ENCODE measurements around the gene UBE2D2. TPM values are rescaled to one million over a fixed set of nuclear protein-coding genes. Genes with fewer than 3 reads are reported as not detected.

The UBE2D2 gene
- total and polyA plus RNA-seq, 10 of the 15 experiments (the other 5 are each of a cell fraction or from before 2014, with no cell fraction given): 58.6 to 245 (median 128) TPM

DNA sequence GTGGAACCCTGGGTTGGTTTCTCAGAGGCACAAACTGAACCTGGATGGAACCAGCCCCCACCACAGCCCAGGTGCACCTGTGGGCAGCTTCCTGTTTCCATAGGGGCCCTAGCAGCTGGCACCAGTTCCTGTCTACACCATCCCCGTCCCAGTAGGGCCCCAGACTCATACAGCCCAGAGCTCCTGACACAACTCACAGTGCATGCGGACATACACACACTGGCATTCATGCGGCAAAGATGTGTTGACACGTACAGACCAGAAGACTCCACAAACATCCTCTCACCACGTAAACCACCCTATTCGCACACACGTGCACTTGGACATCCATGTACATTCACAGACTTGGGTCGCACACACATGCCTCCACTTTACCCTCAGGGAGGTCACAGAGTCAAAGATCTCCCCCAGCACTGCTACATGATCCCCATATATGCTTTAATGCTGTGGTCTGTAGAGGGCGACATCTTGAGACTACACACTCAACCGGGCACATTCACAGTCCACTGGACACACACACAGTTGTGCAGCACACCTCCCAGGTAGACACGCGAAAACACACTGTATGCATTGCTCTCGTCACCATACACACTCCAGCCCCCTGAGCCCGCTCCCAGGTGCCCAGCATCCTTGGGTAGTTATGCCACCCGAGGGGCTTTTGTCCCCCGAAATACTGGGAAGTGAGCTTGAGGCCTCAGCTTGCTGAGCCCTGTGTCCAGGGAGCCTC lies 109.4 kb downstream of the UBE2D2 start (continued):
- TF ChIP-seq MLLT1 (IDR thresholded peaks at IDR 0.05) (peak; percentile 49; the same call in 1 of the 2 replicates), MYB (IDR thresholded peaks at IDR 0.05; ENCODE audit: borderline replicate concordance, low read depth, low read length) (no peak), CHD1 (IDR thresholded peaks at IDR 0.05; ENCODE audit: low read depth, low read length) (no peak), ZNF207 (IDR thresholded peaks at IDR 0.05; ENCODE audit: borderline replicate concordance) (no peak), SREBF1 (IDR thresholded peaks at IDR 0.05; ENCODE audit: low read length) (no peak), STAT3 (IDR thresholded peaks at IDR 0.05; ENCODE audit: low read depth, low read length) (no peak), ASH2L (IDR thresholded peaks at IDR 0.05; ENCODE audit: borderline replicate concordance, low read depth) (no peak), FOXK2 (IDR thresholded peaks at IDR 0.05) (no peak), SMAD5 (IDR thresholded peaks at IDR 0.05; ENCODE audit: low read depth) (0 out of 2 replicates have a peak, but pooled peaks have one; percentile 42), PBX3 (IDR thresholded peaks at IDR 0.05; ENCODE audit: insufficient replicate concordance, low read depth, low read length) (no peak), ZNF274 (IDR thresholded peaks at IDR 0.05; ENCODE audit: insufficient read depth, insufficient read length) (no peak), WRNIP1 (IDR thresholded peaks at IDR 0.05; ENCODE audit: borderline replicate concordance, low read depth, low read length) (0 out of 2 replicates have a peak, but pooled peaks have one; percentile 94), HCFC1 (IDR thresholded peaks at IDR 0.05; ENCODE audit: low read length) (no peak), EGR1 (IDR thresholded peaks at IDR 0.05; ENCODE audit: borderline replicate concordance in 1 of 2, low read depth in 2 of 2, low read length in 2 of 2) (no peak), MEF2B (IDR thresholded peaks at IDR 0.05; ENCODE audit: partially characterized antibody, poor library complexity, severe bottlenecking) (no peak)
- TF ChIP-seq, protein P1, sequence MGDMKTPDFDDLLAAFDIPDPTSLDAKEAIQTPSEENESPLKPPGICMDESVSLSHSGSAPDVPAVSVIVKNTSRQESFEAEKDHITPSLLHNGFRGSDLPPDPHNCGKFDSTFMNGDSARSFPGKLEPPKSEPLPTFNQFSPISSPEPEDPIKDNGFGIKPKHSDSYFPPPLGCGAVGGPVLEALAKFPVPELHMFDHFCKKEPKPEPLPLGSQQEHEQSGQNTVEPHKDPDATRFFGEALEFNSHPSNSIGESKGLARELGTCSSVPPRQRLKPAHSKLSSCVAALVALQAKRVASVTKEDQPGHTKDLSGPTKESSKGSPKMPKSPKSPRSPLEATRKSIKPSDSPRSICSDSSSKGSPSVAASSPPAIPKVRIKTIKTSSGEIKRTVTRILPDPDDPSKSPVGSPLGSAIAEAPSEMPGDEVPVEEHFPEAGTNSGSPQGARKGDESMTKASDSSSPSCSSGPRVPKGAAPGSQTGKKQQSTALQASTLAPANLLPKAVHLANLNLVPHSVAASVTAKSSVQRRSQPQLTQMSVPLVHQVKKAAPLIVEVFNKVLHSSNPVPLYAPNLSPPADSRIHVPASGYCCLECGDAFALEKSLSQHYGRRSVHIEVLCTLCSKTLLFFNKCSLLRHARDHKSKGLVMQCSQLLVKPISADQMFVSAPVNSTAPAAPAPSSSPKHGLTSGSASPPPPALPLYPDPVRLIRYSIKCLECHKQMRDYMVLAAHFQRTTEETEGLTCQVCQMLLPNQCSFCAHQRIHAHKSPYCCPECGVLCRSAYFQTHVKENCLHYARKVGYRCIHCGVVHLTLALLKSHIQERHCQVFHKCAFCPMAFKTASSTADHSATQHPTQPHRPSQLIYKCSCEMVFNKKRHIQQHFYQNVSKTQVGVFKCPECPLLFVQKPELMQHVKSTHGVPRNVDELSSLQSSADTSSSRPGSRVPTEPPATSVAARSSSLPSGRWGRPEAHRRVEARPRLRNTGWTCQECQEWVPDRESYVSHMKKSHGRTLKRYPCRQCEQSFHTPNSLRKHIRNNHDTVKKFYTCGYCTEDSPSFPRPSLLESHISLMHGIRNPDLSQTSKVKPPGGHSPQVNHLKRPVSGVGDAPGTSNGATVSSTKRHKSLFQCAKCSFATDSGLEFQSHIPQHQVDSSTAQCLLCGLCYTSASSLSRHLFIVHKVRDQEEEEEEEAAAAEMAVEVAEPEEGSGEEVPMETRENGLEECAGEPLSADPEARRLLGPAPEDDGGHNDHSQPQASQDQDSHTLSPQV (IDR thresholded peaks at IDR 0.05): no peak
- TF ChIP-seq, protein P2, sequence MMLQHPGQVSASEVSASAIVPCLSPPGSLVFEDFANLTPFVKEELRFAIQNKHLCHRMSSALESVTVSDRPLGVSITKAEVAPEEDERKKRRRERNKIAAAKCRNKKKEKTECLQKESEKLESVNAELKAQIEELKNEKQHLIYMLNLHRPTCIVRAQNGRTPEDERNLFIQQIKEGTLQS (IDR thresholded peaks at IDR 0.05; ENCODE audit: borderline replicate concordance, extremely low read depth, low read depth, low read length): no peak
- TF ChIP-seq, protein P3, sequence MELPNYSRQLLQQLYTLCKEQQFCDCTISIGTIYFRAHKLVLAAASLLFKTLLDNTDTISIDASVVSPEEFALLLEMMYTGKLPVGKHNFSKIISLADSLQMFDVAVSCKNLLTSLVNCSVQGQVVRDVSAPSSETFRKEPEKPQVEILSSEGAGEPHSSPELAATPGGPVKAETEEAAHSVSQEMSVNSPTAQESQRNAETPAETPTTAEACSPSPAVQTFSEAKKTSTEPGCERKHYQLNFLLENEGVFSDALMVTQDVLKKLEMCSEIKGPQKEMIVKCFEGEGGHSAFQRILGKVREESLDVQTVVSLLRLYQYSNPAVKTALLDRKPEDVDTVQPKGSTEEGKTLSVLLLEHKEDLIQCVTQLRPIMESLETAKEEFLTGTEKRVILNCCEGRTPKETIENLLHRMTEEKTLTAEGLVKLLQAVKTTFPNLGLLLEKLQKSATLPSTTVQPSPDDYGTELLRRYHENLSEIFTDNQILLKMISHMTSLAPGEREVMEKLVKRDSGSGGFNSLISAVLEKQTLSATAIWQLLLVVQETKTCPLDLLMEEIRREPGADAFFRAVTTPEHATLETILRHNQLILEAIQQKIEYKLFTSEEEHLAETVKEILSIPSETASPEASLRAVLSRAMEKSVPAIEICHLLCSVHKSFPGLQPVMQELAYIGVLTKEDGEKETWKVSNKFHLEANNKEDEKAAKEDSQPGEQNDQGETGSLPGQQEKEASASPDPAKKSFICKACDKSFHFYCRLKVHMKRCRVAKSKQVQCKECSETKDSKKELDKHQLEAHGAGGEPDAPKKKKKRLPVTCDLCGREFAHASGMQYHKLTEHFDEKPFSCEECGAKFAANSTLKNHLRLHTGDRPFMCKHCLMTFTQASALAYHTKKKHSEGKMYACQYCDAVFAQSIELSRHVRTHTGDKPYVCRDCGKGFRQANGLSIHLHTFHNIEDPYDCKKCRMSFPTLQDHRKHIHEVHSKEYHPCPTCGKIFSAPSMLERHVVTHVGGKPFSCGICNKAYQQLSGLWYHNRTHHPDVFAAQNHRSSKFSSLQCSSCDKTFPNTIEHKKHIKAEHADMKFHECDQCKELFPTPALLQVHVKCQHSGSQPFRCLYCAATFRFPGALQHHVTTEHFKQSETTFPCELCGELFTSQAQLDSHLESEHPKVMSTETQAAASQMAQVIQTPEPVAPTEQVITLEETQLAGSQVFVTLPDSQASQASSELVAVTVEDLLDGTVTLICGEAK (IDR thresholded peaks at IDR 0.05; ENCODE audit: borderline replicate concordance): no peak
